T-helper 2 cell treated with Interferon-gamma antibody and Interleukin-4, amounts not matched to agents 100 ng/mL and 5 ng/mL, for 36 hours (primary cell): ENCODE results near the gene CCN2. TPM values are rescaled to one million over a fixed set of nuclear protein-coding genes. Genes with fewer than 3 reads are reported as not detected.

Experiments used
- intact Hi-C: fragments of 100-400 bp; cut with micrococcal nuclease; formaldehyde crosslinking; loops from one replicate; pipeline ENCODE4 v1.15.1; 2023
- total RNA-seq: library from RNA; stranded (reverse); gene quantifications from 2 replicates; pipeline ENCODE4 v1.2.3, GENCODE V29; 2022

The CCN2 gene
- total RNA-seq, 1 donor from 2014 or later: not detected

DNA sequence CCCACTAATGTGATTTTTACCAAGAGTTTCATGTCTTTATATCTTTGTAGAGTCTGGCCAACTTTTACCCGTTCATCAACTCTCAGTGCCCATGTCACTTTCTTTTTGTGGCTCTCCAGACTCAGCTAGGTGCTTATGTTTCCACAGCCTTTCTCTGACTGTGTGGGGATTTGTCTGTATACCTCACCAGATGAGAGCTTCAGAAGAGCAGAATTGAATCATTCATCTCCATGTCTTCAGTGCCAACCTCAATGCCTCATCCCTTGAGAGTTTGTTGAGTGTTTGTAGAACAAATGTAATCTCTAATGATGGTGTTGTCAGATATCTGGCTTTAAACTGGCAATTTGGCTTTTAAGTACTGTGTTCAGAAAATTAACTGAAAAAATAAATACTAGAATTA lies 16.8 kb upstream of the CCN2 start:
- intact Hi-C loops: no loop called here

DNA sequence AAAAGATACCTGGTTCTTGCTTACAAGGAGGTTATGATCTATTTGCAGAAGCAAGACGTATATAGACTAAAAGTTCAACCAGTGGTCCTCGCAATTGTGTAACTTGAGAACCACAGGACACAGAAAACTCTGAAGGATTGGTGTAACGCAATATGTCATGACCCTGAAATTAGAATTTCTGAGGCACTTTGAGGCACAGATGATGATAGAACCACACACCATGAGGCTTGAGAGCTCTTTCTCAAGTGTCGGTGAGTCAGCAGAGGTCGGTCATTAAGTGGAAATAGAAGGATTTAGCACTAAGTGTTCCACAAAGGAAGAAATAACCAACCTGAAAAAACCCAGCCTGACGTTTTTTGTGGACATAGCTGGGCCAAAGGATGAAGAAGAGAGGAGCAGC lies 15.3 kb upstream of the CCN2 start:
- intact Hi-C loops: no loop called here

DNA sequence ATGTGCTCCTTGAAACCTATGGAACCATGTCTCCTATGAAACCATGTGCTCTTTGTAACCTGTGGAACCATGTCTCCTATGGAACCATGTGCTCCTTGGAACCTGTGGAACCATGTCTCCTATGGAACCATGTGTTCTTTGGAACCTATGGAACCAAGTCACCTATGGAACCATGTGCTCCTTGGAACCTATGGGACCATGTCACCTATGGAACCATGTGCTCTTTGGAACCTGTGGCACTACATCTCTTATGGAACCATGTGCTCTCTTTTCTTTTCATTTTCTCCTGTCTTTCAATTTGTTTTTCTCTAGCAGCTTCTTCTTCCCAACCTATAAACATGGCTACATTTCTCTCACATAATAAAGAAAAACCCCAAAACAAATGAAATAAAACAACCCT lies 11.9 kb upstream of the CCN2 start:
- intact Hi-C loops: no loop called here

DNA sequence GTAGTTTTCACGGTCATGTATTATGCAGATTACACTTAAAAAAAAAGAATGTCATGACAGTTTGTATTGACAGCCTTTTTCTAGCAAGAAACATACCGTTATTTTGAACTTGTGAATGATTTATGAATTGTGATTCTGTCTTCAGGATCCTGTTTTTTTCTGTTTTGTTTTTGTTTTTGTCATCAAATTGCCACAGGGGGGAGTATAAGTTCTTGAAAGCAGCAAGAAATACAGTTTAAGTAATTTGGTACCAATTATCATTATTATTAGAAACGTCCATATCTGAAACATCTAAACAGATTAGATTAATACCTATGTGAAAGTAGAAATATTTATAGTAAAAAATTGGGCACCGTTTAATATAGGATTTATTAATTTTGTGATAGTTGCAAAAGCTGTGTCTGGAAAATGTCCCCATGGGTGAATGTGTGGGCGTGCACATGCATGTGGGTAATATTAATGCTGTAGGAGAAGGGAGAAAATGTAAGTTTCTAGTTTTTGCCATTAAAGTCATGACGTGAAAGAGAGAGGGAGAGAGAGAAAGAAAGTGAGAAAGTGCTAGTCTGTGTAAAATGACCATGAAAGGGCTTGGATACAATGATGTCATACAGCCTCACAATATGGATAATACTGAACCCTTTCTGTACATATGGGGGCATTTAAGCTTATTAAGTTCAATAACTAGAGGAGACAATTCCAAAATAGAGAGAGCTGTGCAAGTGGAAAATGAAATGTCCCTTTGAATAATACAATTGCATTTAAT lies 9.4 kb upstream of the CCN2 start:
- intact Hi-C loops: no loop called here

DNA sequence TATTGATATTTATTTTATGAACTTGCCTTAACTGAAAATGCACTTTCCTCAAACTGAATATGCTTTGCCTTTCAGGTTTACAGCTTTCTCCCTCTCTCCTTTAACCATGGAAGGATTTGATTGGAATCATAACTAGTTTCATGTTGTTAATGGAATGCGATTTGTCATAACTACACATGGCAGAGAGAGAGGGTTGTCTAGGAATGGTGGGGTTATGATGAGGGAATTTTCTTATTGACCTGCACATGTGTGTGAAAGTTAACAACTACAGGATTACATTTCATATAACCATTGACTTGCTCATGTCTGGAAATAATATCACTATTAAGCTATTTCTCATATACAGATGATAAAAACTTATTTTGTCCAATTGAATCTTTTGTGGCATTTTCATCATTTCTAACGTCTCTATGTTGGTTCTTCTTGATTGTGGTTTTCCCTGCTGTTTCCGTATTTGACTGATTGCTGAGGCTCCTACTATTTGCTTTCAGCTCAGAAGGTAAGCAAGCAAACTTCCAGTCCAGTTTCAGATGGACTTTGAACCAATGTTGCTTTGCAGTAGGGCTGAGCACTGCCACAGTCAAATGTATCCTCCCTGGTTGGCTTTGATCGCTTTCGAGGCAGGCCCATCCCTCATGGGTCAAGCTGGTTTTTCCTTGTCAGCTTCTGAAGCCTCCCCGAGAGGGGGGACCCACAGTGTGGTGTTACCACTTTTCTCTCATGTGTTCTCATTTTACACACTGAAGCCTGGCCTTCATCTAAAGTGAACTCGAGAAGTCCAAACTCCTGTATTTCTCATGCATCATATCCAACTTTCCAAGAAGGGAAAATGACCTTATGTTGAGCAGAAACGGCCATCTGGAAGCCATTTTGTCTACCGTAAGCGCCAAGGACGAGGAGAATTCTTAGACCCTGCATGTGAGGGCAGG lies 7.6 kb upstream of the CCN2 start:
- intact Hi-C loops: no loop called here

DNA sequence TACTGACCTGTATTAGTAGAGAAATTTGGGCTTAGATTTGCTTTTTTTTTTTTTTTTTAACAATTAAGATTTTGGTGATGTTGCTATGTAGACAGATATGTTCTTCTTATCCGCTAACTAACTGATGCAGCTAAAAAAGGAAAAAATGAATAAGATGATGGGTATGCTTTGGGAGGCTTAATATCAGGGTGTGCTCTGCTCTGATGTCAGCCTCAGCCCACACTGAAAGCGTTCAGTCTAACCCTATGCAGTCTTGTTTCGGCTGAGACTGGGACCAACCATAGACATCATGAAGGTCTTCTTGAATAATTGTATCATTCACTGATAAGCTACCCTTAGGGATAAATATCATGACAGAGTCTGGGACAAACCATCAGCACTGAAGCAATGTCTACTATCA lies 6.9 kb upstream of the CCN2 start:
- intact Hi-C loops: no loop called here

DNA sequence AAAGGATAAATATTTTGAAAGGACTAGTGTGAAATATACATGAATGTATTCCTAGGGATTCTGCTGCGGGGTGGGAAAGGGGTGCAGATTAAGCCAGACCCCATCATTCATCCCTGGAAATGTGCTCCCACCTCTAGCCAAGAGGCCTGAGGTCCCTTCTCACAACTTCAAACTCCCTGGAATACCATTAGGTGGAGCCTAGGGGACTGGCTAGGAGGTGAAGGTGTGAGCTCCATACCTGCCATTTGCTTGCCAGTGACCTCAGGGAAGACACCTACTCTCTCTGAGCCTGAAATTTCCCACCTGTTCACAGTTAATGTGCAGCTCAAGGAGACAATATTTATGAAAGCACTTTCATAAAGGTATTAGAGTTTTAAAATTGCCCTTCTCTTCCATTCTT lies 4.7 kb upstream of the CCN2 start:
- intact Hi-C loops: no loop called here

DNA sequence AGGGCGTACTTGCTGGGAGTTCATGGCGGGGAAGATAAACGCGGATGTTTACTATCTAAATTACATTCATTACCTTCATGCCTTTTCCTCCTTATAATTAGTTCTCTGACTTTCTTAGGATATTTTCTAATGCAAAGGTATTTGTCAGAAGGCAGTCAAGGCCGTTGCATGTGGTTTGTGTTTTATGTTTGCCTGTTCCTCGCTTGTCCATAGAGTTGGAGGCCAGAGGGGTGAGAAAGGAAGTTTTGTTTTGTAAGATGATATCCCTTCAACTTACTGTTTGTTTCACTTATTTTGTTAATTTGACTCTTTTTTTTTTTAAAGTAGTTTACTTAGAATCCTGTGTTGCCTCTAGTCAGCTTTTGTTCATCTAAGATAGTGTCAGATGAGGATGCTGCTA lies 4.0 kb upstream of the CCN2 start:
- intact Hi-C loops: no loop called here

DNA sequence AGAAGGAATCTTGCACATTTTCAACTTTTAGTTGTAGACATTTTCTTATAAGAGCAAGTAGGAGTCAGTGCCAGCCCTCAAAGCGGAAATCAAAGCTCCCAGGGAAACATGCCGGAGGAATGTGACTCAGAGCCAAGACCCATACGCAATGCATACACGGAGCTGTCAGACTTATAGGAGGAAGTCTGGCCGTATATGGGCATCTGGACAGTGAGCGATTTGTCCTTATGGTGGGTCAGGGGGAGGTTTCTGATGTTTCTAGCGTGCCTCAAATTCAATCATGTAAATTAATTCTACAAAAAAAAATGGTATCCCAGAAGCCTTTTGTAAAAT lies 3.6 kb upstream of the CCN2 start:
- intact Hi-C loops: no loop called here

DNA sequence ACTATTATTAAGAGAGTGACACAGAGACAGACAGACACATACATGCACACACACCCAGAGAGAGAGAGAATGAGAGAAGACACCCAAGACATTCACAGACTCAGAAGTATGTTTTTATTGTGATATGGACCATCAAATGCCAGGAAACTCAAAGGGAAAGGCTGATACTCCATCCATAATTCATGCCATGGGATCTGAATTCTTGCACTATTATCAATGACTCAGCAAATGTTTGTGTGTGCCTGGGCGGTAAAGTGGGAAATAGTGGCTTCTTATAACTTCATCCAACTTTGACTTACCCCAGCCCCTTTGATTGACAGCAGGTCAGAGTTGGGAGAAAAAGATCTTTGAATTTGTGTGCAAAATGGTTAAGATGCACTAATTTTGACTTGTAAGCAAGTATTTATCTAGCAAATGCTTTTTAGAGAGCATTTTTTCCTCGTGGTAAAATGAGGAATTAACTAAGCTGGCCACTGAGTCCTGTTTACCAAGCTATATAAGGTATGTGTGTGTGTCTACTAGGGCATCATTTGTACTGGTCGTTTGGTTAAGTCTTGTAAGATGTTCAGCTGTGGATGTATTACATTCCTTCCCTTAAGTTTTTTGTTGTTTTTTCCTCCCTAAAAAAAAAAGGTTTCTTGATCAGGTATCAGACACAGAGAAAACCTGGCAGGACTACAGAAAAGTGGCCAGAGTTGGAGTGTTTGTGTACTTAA lies 3.0 kb upstream of the CCN2 start:
- intact Hi-C loops: no loop called here

DNA sequence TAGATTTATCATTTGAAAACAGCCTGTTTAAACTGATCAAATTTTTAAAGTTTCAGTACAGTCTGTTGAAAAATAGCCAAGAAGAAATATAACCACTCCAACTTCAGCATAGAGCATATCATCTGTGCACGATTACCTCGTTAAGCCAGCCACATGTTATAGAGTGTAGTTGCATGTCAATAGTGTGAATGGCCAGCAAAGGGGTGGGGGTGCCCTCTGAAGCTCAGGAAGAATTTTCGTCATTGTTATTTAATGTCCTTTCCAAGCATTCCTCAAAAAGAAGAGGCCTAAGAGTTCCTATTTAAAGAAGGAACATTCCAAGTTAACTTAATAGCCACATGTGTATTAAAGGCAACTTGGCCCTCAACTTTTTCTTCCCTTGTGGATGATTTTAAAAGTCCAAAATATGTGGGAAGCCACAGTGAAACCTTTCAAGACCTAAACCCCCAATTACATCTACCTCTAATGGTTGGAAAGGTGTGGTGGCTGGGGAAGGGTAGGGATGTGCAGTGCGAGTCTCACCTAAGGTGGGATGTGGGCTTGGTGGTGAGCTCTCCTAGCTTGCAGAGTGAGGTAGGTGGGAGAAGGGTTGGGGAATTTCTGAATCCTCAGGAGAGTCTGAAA lies 1.8 kb upstream of the CCN2 start:
- intact Hi-C loops: no loop called here

DNA sequence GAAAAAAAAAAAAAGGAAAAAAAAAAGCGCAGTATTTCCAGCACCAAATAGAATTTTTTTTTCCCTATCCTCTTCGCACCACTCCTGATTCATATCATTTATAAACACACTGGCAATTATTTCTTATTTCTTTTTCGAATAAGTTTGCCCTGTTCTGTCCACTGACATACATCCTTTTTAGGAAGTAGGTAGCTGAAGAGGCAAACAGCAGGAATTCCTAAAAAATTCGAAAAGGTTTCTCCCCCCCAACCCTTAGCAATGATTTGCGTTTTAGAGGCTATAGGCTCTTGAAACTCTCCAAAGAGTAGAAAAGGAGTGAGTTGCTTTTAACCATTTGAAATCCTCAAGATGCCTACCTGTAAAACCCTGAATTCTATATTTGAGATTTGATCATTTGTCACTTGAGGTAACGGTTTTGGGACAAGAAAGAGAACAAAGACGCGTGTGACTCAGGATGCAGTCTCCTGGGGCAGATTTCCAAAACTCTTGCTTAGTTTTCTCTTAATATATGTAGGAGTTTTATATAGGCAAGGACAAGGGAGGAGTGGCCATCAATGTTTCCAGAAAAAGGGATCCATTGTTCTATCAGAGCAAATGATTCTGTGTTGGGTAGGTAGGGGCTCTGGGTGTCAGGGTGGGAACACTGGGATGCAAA lies 531 bp upstream of the CCN2 start:
- intact Hi-C loops: no loop called here

DNA sequence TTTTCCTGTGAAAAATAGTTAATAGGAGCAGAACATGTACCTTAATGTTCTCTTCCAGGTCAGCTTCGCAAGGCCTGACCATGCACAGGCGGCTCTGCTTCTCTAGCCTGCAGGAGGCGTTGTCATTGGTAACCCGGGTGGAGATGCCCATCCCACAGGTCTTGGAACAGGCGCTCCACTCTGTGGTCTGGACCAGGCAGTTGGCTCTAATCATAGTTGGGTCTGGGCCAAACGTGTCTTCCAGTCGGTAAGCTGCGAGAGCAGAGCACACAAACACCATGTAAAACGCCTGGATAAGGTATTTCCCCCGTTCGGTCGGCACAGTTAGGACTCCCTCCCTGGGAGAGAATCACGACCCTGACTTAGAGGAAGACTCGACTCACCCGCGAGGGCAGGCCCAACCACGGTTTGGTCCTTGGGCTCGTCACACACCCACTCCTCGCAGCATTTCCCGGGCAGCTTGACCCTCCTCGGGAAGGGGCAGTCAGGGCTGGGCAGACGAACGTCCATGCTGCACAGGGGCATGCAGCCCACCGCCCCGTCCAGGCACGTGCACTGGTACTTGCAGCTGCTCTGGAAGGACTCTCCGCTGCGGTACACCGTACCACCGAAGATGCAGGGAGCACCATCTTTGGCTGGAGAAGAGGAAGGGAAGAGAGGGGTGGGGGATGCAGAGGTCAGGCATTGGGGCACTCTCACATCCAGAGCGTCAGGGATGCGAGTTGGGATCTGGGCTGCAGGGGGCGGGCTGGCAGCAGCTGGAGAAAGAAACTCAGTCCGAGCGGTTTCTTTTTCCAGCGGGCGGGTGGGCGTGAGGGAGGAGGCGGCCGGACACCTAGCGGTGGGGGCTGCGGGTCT lies 1.0 kb downstream of the CCN2 start:
- intact Hi-C loops: no loop called here

DNA sequence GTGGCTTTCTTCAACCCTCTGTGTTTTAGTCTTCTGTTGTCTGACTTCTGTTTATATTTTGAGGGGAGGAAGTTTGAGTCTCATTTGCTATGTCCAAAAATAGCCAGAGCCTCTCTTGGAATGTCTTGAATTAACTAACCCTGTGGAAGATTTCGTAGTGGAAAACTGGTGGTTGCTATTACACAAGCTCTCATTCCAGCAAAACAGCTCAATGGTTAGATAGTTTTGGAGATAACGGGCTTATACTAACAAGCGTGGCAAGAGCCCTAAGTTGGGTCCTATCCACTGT lies 1.6 kb downstream of the CCN2 start:
- intact Hi-C loops: no loop called here

DNA sequence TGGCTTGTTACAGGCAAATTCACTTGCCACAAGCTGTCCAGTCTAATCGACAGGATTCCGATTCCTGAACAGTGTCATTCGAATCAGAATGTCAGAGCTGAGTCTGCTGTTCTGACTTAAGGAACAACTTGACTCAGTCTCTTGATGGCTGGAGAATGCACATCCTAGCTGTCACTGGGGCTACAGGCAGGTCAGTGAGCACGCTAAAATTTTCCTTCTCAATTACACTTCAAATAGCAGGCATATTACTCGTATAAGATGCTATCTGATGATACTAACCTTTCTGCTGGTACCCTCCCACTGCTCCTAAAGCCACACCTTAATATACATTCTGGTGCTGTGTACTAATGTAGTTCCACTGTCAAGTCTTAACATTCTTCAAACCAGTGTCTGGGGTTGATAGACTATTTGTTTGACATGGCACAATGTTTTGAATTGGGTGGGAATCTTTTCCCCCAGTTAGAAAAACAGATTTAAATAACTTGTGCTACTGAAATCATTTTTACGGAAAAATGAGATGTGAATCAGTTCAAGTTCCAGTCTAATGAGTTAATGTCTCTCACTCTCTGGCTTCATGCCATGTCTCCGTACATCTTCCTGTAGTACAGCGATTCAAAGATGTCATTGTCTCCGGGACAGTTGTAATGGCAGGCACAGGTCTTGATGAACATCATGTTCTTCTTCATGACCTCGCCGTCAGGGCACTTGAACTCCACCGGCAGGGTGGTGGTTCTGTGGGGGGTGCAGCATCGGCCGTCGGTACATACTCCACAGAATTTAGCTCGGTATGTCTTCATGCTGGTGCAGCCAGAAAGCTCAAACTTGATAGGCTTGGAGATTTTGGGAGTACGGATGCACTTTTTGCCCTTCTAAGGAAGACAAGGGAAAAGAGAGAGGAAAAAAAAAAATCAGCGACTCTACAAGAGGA lies 2.2 kb downstream of the CCN2 start:
- intact Hi-C loops: no loop called here

DNA sequence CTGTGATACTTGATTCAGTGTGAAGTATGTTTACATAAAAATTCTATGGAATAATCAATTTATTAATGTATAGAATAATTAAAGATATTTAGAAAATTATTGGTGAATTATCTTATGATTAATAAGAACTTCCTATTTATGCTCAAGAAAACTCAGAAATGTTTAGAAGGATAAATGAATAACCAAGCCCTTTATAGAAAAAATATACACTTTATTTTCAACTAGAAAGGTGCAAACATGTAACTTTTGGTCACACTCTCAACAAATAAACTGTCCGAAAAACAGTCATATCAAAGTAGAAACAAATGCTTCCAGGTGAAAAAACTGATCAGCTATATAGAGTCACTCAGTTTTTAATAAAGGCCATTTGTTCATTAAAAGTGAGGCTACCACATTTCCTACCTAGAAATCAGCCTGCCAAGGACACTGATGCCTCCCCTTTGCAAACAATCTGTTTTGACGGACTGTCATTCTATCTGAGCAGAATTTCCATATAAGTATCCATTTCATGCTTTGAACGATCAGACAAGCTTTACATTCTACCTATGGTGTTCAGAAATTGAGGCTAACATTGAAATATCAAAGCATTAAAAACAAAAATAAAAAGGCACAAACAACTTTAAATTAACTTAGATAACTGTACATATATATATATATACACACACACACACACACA lies 3.0 kb downstream of the CCN2 start:
- intact Hi-C loops: no loop called here

DNA sequence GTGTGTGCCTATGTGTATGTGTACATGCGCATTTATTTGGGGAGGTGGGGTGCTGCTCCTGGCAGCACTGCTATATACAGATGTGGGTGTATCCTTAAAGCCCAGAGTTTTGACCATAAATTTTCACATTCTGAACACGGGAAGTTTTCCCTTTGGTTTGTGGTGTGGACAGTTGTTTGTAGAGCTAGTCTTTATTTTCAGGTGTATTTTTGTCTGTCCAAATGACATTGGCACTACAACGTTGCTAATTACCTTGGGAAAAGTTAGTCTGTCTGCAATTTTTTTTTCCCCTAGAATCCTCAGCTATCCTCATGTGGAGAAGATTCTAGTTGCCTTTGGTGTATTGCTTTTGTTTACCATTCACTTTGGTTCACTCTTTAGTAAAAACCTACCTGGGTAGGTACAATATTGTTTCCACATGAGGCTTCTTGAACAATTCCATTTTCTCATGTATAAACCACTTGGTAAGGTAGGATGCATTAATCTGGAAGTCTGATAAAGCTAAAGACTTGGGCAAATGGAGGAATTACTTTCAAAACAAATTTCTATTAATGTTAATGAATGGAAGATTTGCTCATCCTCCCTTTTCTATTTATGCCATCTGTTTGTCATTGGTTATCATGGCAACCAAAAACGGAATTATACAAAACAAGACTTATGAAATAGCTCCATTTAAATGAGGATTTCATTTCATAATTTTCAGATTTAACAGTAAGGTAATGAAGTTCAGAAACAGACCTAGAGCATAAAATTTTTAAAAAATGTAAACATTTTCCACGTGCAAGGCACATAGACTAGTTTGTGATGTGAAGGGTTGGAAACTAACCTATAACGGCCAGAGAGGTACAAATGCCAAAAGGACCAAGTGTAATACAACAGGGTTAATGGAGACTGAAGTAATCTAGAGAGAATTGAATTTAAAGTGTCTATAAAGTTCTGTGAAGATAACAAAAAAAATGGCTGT lies 3.9 kb downstream of the CCN2 start:
- intact Hi-C loops: no loop called here
